Astrocyte (in vitro differentiated cells and primary cell): Measurements from ENCODE around the gene HOXD10. TPM values are rescaled to one million over a fixed set of nuclear protein-coding genes. Genes with fewer than 3 reads are reported as not detected.

Experiments used
- DNase-seq: peaks from one replicate; pipeline ENCODE4 v3.0.0-alpha.2; 2010; ENCODE audit warnings: low read depth
- FAIRE-seq: peaks from 2 replicates; lab custom pipeline; 2011; peaks lifted over from hg19 to GRCh38; lab: Jason Lieb, UNC
- H2AFZ ChIP-seq: 2 replicates; pipeline ENCODE4 v1.6.0; 2012; ENCODE audit warnings: low read depth, low read length, inconsistent platforms
- H3K27ac ChIP-seq: 2 replicates; pipeline ENCODE4 v1.5.1; 2011; ENCODE audit warnings: low read depth, low read length, inconsistent platforms
- H3K27me3 ChIP-seq: 2 replicates; pipeline ENCODE4 v1.6.0; 2011; ENCODE audit warnings: low read length, inconsistent platforms; ENCODE audit not compliant: insufficient read depth
- H3K36me3 ChIP-seq: 2 replicates; pipeline ENCODE4 v1.5.1; 2011; ENCODE audit warnings: low read length, inconsistent platforms; ENCODE audit not compliant: insufficient read depth
- H3K4me1 ChIP-seq: 2 replicates; pipeline ENCODE4 v1.5.1; 2011; ENCODE audit warnings: low read length, inconsistent platforms; ENCODE audit not compliant: insufficient read depth
- H3K4me2 ChIP-seq: 2 replicates; pipeline ENCODE4 v1.6.0; 2012; ENCODE audit warnings: low read length, inconsistent platforms
- H3K4me3 ChIP-seq: 2 replicates; pipeline ENCODE4 v1.5.1; 2011; ENCODE audit warnings: low read depth, mild to moderate bottlenecking, low read length, inconsistent platforms; ENCODE audit not compliant: insufficient read depth
- H3K79me2 ChIP-seq: 2 replicates; pipeline ENCODE4 v1.6.0; 2012; ENCODE audit warnings: mild to moderate bottlenecking, low read length, inconsistent platforms; ENCODE audit not compliant: insufficient read depth
- H3K9ac ChIP-seq: 2 replicates; pipeline ENCODE4 v1.6.0; 2012; ENCODE audit warnings: mild to moderate bottlenecking, low read length, inconsistent platforms
- H3K9me3 ChIP-seq: 2 replicates; pipeline ENCODE4 v1.5.1; 2012; ENCODE audit warnings: low read depth, mild to moderate bottlenecking, low read length, inconsistent platforms; ENCODE audit not compliant: insufficient read depth
- H4K20me1 ChIP-seq: 2 replicates; pipeline ENCODE4 v1.6.0; 2012; ENCODE audit warnings: low read length, inconsistent platforms; ENCODE audit not compliant: insufficient read depth
- H3K27ac Mint-ChIP-seq: one replicate; pipeline ENCODE4 v1.8.0; 2021; ENCODE audit warnings: mild to moderate bottlenecking, mixed read lengths; ENCODE audit not compliant: unreplicated experiment
- H3K27me3 Mint-ChIP-seq: one replicate; pipeline ENCODE4 v1.8.0; 2021; ENCODE audit warnings: low read depth, mixed read lengths; ENCODE audit not compliant: unreplicated experiment
- H3K36me3 Mint-ChIP-seq: one replicate; pipeline ENCODE4 v1.8.0; 2021; ENCODE audit warnings: low read depth, mixed read lengths; ENCODE audit not compliant: unreplicated experiment
- H3K4me1 Mint-ChIP-seq: one replicate; pipeline ENCODE4 v1.8.0; 2021; ENCODE audit warnings: low read depth, mixed read lengths; ENCODE audit not compliant: unreplicated experiment
- H3K4me3 Mint-ChIP-seq: one replicate; pipeline ENCODE4 v1.8.0; 2021; ENCODE audit warnings: mild to moderate bottlenecking, moderate library complexity, mixed read lengths; ENCODE audit not compliant: unreplicated experiment
- H3K9me3 Mint-ChIP-seq: one replicate; pipeline ENCODE4 v1.8.0; 2021; ENCODE audit warnings: mild to moderate bottlenecking, mixed read lengths; ENCODE audit not compliant: unreplicated experiment
- EZH2 ChIP-seq: IDR thresholded peaks from 2 replicates; pipeline ENCODE4 v1.6.1; 2012; ENCODE audit warnings: mild to moderate bottlenecking, low read length, inconsistent platforms; ENCODE audit not compliant: insufficient read depth
- total RNA-seq: library from RNA; stranded (reverse); gene quantifications from 2 replicates; pipeline ENCODE4 v1.2.1, GENCODE V29; 2021
- TF ChIP-seq, protein P1 (sequence below): IDR thresholded peaks from 2 replicates; pipeline ENCODE4 v1.5.1; 2011; ENCODE audit warnings: low read depth, mild to moderate bottlenecking, inconsistent platforms, low read length, moderate library complexity; ENCODE audit not compliant: insufficient read depth

HOXD10 gene
- total RNA-seq, 1 donor from 2014 or later = not detected

DNA sequence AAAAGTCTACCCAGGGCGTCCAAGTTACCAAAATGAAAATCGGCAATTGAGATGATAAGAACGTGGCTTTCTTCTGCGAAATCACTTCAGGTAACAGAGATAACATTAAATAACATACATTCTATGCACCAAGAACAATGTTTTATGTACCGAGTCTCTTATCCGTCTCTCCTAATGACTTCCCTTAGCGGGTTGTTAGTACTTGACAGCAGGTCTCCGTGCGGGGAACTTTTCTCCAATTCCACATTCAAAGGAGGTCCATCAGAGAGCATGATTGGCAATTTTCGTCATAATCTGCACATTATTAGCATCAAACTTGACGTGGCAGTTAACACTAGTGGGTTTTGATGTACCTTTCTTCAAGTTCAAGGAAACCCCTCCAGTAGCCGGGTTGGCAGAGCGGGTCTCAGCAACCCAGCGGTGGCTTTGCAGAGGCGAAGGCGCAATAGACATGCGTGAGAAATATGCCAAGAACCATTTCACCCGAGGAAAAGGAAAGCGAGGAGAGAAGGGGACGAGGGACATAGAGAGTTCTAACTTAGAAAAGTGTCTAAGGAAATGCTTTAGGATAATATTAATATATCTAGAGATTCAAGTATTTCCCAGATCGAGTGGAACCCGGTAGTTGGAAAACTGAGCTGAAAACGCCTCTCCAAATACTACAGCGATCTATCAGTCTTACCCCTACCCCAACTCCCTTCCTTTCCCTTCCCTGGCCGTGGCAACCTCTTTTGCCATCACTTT, 37.9 kb upstream of the HOXD10 start:
- Histone ChIP-seq H2AFZ (no peak overlapping the region), H3K4me2 (peak overlapping the region; percentile 43), H3K9ac (no peak overlapping the region), H3K4me1 (peaks cover 3% of the 10 kb centered on the region), H3K79me2 (no peaks in the 10 kb centered on the region), H3K9me3 (no peaks in the 10 kb centered on the region), H3K27me3 (peaks cover 86% of the 10 kb centered on the region), H3K27ac (no peak overlapping the region), H3K4me3 (no peak overlapping the region), H3K36me3 (no peaks in the 10 kb centered on the region), H4K20me1 (peaks cover 12% of the 10 kb centered on the region)
- no peak for FAIRE-seq
- Mint-ChIP-seq H3K9me3 (peaks cover 23% of the 10 kb centered on the region), H3K4me3 (peak overlapping the region; percentile 52), H3K36me3 (peaks cover 4% of the 10 kb centered on the region), H3K4me1 (peaks cover 5% of the 10 kb centered on the region), H3K27me3 (peaks cover 79% of the 10 kb centered on the region), H3K27ac (peak overlapping the region; percentile 85)
- DNase-seq = no peak
- no peak for TF ChIP-seq EZH2
- TF ChIP-seq, protein P1, sequence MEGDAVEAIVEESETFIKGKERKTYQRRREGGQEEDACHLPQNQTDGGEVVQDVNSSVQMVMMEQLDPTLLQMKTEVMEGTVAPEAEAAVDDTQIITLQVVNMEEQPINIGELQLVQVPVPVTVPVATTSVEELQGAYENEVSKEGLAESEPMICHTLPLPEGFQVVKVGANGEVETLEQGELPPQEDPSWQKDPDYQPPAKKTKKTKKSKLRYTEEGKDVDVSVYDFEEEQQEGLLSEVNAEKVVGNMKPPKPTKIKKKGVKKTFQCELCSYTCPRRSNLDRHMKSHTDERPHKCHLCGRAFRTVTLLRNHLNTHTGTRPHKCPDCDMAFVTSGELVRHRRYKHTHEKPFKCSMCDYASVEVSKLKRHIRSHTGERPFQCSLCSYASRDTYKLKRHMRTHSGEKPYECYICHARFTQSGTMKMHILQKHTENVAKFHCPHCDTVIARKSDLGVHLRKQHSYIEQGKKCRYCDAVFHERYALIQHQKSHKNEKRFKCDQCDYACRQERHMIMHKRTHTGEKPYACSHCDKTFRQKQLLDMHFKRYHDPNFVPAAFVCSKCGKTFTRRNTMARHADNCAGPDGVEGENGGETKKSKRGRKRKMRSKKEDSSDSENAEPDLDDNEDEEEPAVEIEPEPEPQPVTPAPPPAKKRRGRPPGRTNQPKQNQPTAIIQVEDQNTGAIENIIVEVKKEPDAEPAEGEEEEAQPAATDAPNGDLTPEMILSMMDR = no peak

DNA sequence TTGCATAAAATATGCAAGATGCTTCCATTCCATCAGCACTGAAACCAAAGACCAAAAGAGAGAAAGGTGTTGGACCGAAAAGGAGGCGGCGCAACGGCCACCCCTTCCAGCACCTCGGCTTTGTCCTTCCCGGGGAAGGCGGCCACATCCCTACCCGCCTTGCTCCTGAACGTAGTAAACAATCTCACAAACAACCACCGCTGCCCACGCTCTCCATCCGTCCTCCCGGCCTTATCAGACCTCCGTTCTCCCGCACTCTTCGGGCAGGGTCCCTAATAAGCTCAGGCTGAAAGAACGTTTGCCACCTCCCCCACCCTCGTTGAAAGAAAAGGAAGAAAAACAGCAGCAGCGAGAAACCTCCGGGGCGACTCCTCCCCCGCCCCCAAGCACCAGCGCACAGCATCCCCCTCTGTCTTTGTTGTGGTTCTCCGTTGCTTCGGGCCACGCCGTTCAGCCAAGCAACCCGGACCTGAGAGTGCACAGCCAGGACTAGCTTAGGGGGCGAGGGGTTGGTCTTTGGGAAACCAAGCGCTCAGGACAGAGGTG, 37.2 kb upstream of the HOXD10 start:
- H3K4me2 ChIP-seq = peak overlapping the region; percentile 43
- Mint-ChIP-seq H3K4me3 (peak overlapping the region; percentile 54), H3K4me1 (peaks cover 5% of the 10 kb centered on the region), H3K27me3 (peaks cover 80% of the 10 kb centered on the region), H3K27ac (peak overlapping the region; percentile 85), H3K36me3 (peaks cover 4% of the 10 kb centered on the region), H3K9me3 (peaks cover 28% of the 10 kb centered on the region)
- no peak overlapping the region for H3K27ac ChIP-seq
- no peak overlapping the region for H2AFZ ChIP-seq
- H3K79me2 ChIP-seq = no peaks in the 10 kb centered on the region
- FAIRE-seq (no peak), DNase-seq (no peak)
- no peak overlapping the region for H3K4me3 ChIP-seq
- peaks cover 3% of the 10 kb centered on the region for H3K4me1 ChIP-seq
- TF ChIP-seq, protein P1 = no peak
- peak; percentile 69 for TF ChIP-seq EZH2
- H3K27me3 ChIP-seq = peaks cover 88% of the 10 kb centered on the region
- H3K36me3 ChIP-seq = no peaks in the 10 kb centered on the region
- H4K20me1 ChIP-seq = peaks cover 12% of the 10 kb centered on the region
- H3K9me3 ChIP-seq = no peaks in the 10 kb centered on the region
- no peak overlapping the region for H3K9ac ChIP-seq
